ENCODE data around the gene FKBP15. TPM values are rescaled to one million over a fixed set of nuclear protein-coding genes. Genes with fewer than 3 reads are reported as not detected.

FKBP15 gene
- total and polyA plus RNA-seq, 2 of the 8 experiments (the other 6 are each of a cell fraction or from before 2014, with no cell fraction given) = 9.9 to 13.8 TPM

GRCh38 chr9:113219186-113219936 lies 1.7 kb downstream of the FKBP15 start (continued):
- TF ChIP-seq CHD7 (IDR thresholded peaks at IDR 0.05; ENCODE audit: insufficient replicate concordance, low read length) (no peak), BRCA1 (IDR thresholded peaks at IDR 0.05; ENCODE audit: low read depth, low read length) (no peak), JUND (IDR thresholded peaks at IDR 0.05; ENCODE audit: low read length) (no peak), ZNF274 (IDR thresholded peaks at IDR 0.05; ENCODE audit: borderline replicate concordance, extremely low read depth, low read length) (no peak), RAD21 (IDR thresholded peaks at IDR 0.05 in 1 of 2, conservative IDR thresholded peaks at IDR 0.05 in 1 of 2; ENCODE audit: low read depth in 2 of 2, low read length in 2 of 2) (no peak), JUN (IDR thresholded peaks at IDR 0.05; ENCODE audit: low read depth, low read length) (no peak), RBBP5 (IDR thresholded peaks at IDR 0.05; ENCODE audit: borderline replicate concordance, low read depth, low read length) (no peak), SP1 (IDR thresholded peaks at IDR 0.05; ENCODE audit: low read depth, low read length) (no peak), TAF1 (IDR thresholded peaks at IDR 0.05; ENCODE audit: low read depth, low read length) (no peak)

Data from H1 (cell line).